Caco-2 (cell line): ENCODE data around the gene NKX3-2. TPM values are rescaled to one million over a fixed set of nuclear protein-coding genes. Genes with fewer than 3 reads are reported as not detected.

ENCODE experiments used
- BruUV-seq: library from RNA; stranded (reverse); fragments of 400-500 nt; replicated peaks from 2 replicates; lab custom pipeline; 2021; lab: Mats Ljungman, UMichigan
- CTCF ChIA-PET: fragments of 300-600 bp; sonication (Branson Sonifier 250); formaldehyde crosslinking; loops from one replicate; lab custom pipeline; 2022; ENCODE audit warnings: antibody characterized with exemption; lab: Charles Lee
- POLR2A ChIA-PET: fragments of 300-600 bp; sonication (Branson Sonifier 250); formaldehyde crosslinking; loops from one replicate; lab custom pipeline; 2022; ENCODE audit warnings: antibody characterized with exemption; lab: Charles Lee
- DNase-seq, 2 experiments: peaks; one replicate each; pipeline versions ENCODE4 v3.0.0 to v3.0.0-alpha.2; 2020 to 2022
- H3K27me3 ChIP-seq: replicated peaks from 2 replicates; pipeline ENCODE4 v1.6.0; 2011; ENCODE audit warnings: low read length; ENCODE audit not compliant: control insufficient read depth, insufficient read depth
- H3K36me3 ChIP-seq: 2 replicates; pipeline ENCODE4 v1.5.1; 2011; ENCODE audit warnings: low read length; ENCODE audit not compliant: control insufficient read depth, insufficient read depth
- H3K4me1 ChIP-seq: fragments of 250-450 bp; sonication (Bioruptor Pico); 2 replicates; pipeline ENCODE4 v1.5.1; 2020; ENCODE audit warnings: mild to moderate bottlenecking
- H3K4me3 ChIP-seq: 2 replicates; pipeline ENCODE4 v1.5.1; 2011; ENCODE audit warnings: low read depth, mild to moderate bottlenecking, control low read depth, low read length
- H3K9me3 ChIP-seq: fragments of 250-450 bp; sonication (Bioruptor Pico); 2 replicates; pipeline ENCODE4 v1.5.1; 2020; ENCODE audit warnings: mild to moderate bottlenecking, moderate library complexity
- H3K27ac Mint-ChIP-seq: one replicate; pipeline ENCODE4 v1.8.0; 2022; ENCODE audit warnings: mixed read lengths; ENCODE audit not compliant: unreplicated experiment
- H3K27me3 Mint-ChIP-seq: one replicate; pipeline ENCODE4 v1.8.0; 2022; ENCODE audit warnings: mixed read lengths; ENCODE audit not compliant: insufficient read depth, unreplicated experiment
- H3K36me3 Mint-ChIP-seq: one replicate; pipeline ENCODE4 v1.8.0; 2022; ENCODE audit warnings: mild to moderate bottlenecking, mixed read lengths; ENCODE audit not compliant: insufficient read depth, unreplicated experiment
- H3K4me1 Mint-ChIP-seq: one replicate; pipeline ENCODE4 v1.8.0; 2022; ENCODE audit warnings: low read depth, mixed read lengths; ENCODE audit not compliant: unreplicated experiment
- H3K4me3 Mint-ChIP-seq: one replicate; pipeline ENCODE4 v1.8.0; 2022; ENCODE audit warnings: mild to moderate bottlenecking, moderate library complexity, mixed read lengths; ENCODE audit not compliant: unreplicated experiment
- H3K9me3 Mint-ChIP-seq: one replicate; pipeline ENCODE4 v1.8.0; 2022; ENCODE audit warnings: mixed read lengths; ENCODE audit not compliant: unreplicated experiment
- CTCF ChIP-seq, 2 experiments: fragments of 200-600 bp in 1 of 2; IDR thresholded peaks; 1 replicate in 1 of 2; 2 replicates in 1 of 2; pipeline versions ENCODE4 v1.5.1 to v1.8.0; 2011 to 2022; ENCODE audit warnings: antibody characterized with exemption in 1 of 2, control low read depth in 1 of 2, inconsistent platforms in 1 of 2, low read depth in 1 of 2, low read length in 1 of 2, mild to moderate bottlenecking in 1 of 2, moderate library complexity in 1 of 2; ENCODE audit not compliant: insufficient read depth in 1 of 2, severe bottlenecking in 1 of 2, unreplicated experiment in 1 of 2
- intact Hi-C: fragments of 100-400 bp; cut with micrococcal nuclease; formaldehyde crosslinking; loops from one replicate; pipeline ENCODE4 v1.10.0; 2022; ENCODE audit not compliant: unreplicated experiment
- total RNA-seq: library from RNA; stranded (reverse); gene quantifications from 2 replicates; pipeline ENCODE4 v1.2.3, GENCODE V29; 2022

The NKX3-2 gene
- total RNA-seq, 1 experiment from 2014 or later, result 2.4 TPM

- Histone ChIP-seq H3K4me1 (no peaks in the 10 kb centered on the region), H3K27me3 (no peaks in the 10 kb centered on the region), H3K36me3 (no peaks in the 10 kb centered on the region), H3K4me3 (no peak overlapping the region), H3K9me3 (no peaks in the 10 kb centered on the region)
- ChIA-PET CTCF (no interaction called here), POLR2A (no interaction called here)
- no peaks in the 10 kb centered on the region for H3K27me3 Mint-ChIP-seq
- no peaks in the 10 kb centered on the region for H3K4me1 Mint-ChIP-seq
- TF ChIP-seq CTCF (IDR thresholded peaks at IDR 0.05; ENCODE audit: insufficient read depth in 1 of 2, low read depth in 1 of 2, low read length in 1 of 2, severe bottlenecking in 1 of 2, unreplicated experiment in 1 of 2), result no peak
- H3K4me3 Mint-ChIP-seq, result no peak overlapping the region
- no TSS peak for BruUV-seq
- no peaks in the 10 kb centered on the region for H3K36me3 Mint-ChIP-seq
- intact Hi-C loops, result no loop called here
- H3K9me3 Mint-ChIP-seq, result no peaks in the 10 kb centered on the region
- no peak overlapping the region for H3K27ac Mint-ChIP-seq
- no peak for DNase-seq
Observed at GRCh38 chr4:13522282-13523104, 21.8 kb downstream of the NKX3-2 start.

DNA sequence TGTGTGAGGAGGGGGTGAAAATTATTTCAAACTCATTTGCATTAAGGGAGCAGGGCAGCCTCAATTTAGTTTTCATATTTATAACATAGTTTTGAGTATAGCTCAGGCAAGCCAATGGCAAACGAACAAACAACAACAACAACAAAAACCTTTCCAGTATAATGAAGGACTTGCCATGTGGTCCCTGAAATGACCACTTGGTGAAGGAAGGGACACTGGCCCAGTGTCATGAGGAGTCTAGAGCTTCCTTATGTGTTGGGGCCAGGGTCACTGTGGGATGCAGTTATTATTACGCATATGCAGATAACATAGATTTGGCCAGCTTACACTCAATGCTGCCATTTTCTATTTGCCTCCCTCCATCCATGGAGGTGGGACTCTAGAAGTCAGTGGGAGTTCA lies 23.3 kb downstream of the NKX3-2 start:
- H3K9me3 ChIP-seq, result no peaks in the 10 kb centered on the region
- no TSS peak for BruUV-seq

GRCh38 chr4:13516315-13516860 lies 27.9 kb downstream of the NKX3-2 start:
- no peak overlapping the region for H3K4me3 ChIP-seq
- TF ChIP-seq CTCF (IDR thresholded peaks at IDR 0.05; ENCODE audit: insufficient read depth in 1 of 2, low read depth in 1 of 2, low read length in 1 of 2, severe bottlenecking in 1 of 2, unreplicated experiment in 1 of 2), result no peak
- no peak overlapping the region for H3K27ac Mint-ChIP-seq
- H3K27me3 Mint-ChIP-seq, result peaks cover 11% of the 10 kb centered on the region
- ChIA-PET POLR2A (no interaction called here), CTCF (no interaction called here)
- intact Hi-C loops, result no loop called here
- H3K9me3 ChIP-seq, result no peaks in the 10 kb centered on the region
- BruUV-seq, result no TSS peak
- H3K36me3 ChIP-seq, result no peaks in the 10 kb centered on the region
- H3K36me3 Mint-ChIP-seq, result no peaks in the 10 kb centered on the region
- no peaks in the 10 kb centered on the region for H3K4me1 ChIP-seq
- no peak overlapping the region for H3K4me3 Mint-ChIP-seq
- DNase-seq, result no peak
- H3K9me3 Mint-ChIP-seq, result no peaks in the 10 kb centered on the region
- no peaks in the 10 kb centered on the region for H3K4me1 Mint-ChIP-seq
- no peaks in the 10 kb centered on the region for H3K27me3 ChIP-seq

More for the DNA sequence above, 23.3 kb downstream of the NKX3-2 start:
- H3K4me1 ChIP-seq, result no peaks in the 10 kb centered on the region
- H3K9me3 Mint-ChIP-seq, result no peaks in the 10 kb centered on the region
- H3K4me3 Mint-ChIP-seq, result no peak overlapping the region
- H3K36me3 ChIP-seq, result no peaks in the 10 kb centered on the region
- H3K36me3 Mint-ChIP-seq, result no peaks in the 10 kb centered on the region
- TF ChIP-seq CTCF (IDR thresholded peaks at IDR 0.05; ENCODE audit: insufficient read depth in 1 of 2, low read depth in 1 of 2, low read length in 1 of 2, severe bottlenecking in 1 of 2, unreplicated experiment in 1 of 2), result no peak
- no peak overlapping the region for H3K27ac Mint-ChIP-seq
- ChIA-PET CTCF (no interaction called here), POLR2A (no interaction called here)
- no peaks in the 10 kb centered on the region for H3K4me1 Mint-ChIP-seq
- no peak for DNase-seq
- H3K27me3 Mint-ChIP-seq, result peaks cover 2% of the 10 kb centered on the region
- H3K27me3 ChIP-seq, result no peaks in the 10 kb centered on the region
- intact Hi-C loops, result no loop called here
- no peak overlapping the region for H3K4me3 ChIP-seq
